Right kidney (tissue), 1 donor: ENCODE measurements around the gene TMEM47.

Source experiments
- DNase-seq: peaks from one replicate; pipeline ENCODE4 v3.0.0-alpha.2; 2016

Gene TMEM47

DNA sequence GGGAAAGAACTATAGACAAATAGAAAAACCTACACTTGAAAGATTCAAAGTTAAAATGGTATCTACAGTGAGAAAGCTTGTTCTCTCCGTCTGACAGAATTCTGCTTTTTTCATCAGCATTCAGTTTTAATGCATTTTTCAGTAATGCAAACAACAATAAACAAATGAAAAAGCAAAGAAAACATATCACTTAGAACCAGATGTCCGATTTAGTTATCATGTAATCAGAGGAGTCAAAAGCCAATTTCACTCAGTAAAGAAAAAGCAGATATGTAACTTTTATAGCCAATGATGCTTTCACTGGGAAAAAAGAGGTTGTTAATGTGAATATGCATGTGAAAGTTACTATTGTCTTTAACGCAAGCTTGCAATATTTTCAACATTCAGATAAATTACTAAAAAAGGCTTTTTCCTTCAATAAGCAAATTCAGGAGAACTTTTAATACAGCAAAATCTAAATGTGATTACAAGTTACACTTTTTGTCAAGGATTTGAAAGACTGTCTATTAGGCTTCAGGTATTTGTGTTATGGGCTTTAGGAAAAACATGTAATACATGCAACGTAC lies 70.7 kb downstream of the TMEM47 start:
- no peak for DNase-seq

DNA sequence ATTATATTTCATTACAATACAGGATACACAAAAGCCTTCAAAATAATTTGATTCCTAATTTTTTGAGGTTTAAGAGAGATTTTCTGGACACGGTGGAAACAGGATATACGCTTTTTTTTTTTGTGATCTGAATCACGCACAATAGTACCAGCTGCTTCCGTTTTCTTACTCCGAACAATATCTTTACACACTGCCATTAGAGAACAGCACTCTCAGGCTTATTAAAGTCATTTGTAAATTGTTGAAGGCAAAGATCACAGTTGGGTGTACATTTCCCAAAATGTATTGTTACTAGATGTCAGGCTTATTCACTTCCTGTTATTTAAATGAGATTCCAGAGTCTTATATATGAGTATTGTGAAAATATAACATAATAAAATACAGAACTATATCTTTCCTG lies 71.5 kb downstream of the TMEM47 start:
- DNase-seq = no peak

DNA sequence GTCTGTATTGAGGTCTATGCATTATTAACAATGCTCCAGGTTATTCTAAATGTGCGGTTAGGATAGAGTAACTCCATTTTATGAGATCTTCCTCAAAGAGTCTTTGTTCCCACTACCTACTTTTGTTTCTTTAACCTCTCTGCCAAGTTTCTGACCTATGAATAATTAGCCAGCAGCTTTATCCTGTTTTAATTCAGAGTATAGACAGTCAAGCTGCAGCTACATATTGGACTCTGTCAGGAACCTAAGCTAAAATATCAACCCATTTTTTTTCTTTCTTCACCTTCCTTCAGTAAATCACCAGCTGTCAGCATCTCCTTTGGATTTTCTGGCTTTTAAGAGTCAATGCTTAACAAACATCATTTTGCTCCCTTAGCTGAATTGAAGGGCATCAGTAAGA lies 72.3 kb downstream of the TMEM47 start:
- no peak for DNase-seq

DNA sequence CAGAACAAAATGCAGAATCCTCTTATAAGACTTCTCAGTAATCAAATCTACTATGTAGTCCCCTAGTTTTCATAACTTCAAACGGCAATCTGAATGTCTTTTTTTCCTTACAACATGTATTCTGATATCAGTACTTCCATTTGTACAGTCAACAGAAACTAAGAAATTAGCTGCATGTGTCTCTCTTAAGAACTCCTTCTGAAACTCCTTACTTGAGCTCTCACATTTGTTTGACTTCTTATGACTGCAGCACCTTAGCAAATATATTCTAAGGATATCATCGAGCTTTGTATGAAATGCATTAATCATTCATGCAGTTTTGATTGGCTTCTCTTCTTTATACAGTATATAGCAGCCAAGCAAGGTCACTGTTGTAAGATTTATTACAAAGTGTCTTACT lies 77.0 kb downstream of the TMEM47 start:
- no peak for DNase-seq

DNA sequence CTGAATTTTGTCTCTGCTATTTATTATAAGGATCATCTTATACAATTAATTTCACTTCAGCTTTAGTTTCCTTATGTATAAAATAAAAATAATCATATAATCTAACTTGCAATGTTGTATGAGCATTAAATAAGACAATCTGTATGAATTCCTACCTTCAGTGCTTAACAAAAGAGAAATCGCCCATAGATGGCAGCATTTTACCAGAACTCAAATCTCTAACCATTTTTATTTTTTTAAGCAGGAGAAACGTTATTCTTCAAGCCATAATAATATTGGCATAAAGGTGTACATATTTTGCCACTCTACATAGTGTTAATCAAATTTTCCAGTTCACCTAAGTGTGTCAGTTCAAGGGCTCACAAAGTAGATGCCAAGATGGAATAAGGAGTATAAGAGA lies 78.8 kb downstream of the TMEM47 start:
- DNase-seq = no peak
